HS-5 (cell line): ENCODE results near the gene ACAD9.
"Not testable (repeated sequence)": the region's sequence is repeated elsewhere in the genome, so short reads cannot be mapped to it uniquely, and the experiment has no call there.

Experiments used
- DNase-seq: peaks from one replicate; pipeline ENCODE4 v3.0.0-alpha.2; 2012; ENCODE audit warnings: low read depth

Gene ACAD9

DNA sequence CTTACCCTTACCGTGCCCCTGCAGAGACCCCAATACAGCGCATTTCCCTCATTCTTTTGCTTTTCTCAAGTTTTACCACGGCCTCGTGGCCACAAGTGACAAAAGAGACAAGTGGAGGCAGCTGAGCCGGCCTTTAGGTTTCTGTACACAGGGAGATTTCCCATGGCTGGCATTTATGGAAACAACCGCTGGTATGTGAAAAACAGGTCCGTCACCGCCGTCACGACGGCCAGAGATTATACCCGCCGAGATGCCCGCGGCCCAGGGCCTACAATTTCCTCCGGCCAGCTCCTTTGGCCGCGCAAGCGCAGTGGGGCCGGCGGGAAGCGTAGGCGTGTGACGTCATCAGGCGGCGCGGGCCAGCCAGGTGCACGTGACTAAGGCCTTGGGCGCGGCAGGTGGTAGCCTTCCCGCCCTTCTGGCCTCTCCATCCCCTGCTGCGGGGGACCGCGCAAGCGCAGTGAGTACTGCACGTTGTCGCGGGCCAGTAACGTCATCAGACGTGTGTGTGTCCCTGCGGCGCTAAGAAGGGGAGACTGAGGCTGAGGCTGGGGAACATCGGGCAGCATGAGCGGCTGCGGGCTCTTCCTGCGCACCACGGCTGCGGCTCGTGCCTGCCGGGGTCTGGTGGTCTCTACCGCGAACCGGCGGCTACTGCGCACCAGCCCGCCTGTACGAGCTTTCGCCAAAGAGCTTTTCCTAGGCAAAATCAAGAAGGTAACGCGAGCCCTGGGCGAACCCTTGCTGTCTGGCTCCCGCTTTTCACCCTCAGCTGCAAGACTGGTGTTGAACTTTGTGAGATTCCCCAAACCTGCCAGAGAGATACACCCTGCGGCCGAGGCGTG is at the start of gene ACAD9:
TSS of gene ACAD9 (plus strand) at position 496 of the 845 bp plus-strand sequence. CDS start at position 568, 72 bp downstream.
- peak; percentile 85 for DNase-seq

DNA sequence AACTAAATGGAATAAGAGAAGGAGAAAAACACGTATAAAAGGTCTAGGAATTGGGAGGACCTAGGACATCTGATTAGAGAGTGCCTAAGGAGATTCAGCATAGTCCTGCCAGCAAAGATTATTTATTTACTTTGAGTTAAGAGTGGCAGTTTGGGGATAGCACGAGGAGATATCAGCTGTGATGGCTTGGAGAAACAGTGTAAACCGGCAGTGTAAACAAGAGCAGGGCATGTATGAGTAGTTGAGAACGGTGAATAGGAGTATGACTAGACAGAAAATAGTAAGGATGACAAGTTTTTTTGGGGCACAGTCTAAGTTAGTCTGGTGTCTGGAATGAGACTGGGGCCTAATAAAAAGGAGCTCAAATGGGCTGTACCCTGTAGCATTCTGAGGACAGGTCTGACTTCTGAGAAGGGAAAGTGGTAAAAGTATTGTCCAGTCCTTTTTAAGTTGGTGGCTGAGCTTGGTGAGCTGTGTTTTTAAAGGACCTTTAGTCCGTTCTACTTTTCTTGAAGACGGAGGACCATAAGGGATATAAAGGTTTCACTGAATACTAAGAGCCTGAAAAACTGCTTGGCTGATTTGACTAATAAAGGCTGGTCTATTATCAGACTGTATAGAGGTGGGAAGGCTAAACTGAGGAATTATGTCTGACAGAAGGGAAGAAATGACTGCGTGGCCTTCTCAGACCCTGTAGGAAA is 49.3 kb upstream of the ACAD9 start:
- DNase-seq: not testable (repeated sequence)

DNA sequence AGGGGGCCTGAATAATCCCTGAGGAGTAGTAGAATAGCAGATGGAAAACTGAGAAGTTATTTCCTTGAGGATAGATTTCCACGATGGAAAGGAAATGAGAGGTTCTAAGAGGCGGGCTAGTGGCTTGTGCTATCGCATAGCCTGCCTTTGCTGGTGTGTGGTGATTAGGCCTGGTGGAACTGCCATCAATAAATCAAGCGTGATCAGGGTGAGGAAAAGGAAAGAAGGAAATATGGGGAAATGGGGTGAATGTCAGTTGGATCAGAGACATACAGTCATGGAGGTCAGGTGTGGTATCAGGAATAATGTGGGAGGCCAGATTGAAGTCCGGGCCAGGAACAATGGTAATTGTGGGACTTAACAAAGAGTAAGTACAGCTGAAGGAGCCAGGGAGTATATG is 48.7 kb upstream of the ACAD9 start:
- not testable (repeated sequence) for DNase-seq

DNA sequence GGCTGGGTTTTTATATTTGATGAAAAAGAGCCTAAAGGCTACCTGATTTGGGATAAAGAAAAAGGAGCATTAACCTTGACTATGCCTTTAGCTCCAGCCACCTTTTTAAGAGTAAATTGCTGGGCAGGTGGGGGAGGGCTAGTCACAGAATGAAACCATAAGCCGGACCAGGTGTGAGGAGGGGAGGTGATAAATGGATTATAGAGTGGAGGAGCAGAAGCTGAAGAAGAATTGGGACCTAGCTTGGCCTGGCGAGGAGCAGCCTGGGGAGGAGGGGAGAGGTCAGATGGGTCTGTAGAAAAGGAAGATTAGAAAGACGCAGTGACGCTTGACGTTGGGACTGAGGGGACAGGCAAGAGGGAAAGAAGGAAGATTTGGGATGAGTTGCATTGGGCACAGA is 46.4 kb upstream of the ACAD9 start:
- not testable (repeated sequence) for DNase-seq

DNA sequence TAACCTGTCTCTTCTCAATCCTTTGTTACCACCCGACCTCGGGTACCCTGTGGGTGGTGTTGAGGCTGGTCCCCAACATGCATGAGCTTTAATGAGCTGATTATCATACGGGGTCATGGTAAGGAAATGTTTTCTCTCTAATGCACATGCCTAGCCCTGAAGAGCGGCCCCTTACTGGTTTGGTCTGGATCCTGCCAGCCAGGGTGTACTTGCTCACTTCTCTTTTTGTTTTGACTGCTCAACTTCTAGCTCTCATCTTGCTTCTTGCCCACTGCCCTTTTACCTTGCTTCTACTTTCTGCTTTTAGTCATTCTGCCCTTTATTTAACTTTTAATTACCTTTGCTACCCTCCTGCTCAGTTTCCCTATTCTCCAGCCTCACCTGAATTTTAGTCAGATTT is 44.3 kb upstream of the ACAD9 start:
- no peak for DNase-seq

DNA sequence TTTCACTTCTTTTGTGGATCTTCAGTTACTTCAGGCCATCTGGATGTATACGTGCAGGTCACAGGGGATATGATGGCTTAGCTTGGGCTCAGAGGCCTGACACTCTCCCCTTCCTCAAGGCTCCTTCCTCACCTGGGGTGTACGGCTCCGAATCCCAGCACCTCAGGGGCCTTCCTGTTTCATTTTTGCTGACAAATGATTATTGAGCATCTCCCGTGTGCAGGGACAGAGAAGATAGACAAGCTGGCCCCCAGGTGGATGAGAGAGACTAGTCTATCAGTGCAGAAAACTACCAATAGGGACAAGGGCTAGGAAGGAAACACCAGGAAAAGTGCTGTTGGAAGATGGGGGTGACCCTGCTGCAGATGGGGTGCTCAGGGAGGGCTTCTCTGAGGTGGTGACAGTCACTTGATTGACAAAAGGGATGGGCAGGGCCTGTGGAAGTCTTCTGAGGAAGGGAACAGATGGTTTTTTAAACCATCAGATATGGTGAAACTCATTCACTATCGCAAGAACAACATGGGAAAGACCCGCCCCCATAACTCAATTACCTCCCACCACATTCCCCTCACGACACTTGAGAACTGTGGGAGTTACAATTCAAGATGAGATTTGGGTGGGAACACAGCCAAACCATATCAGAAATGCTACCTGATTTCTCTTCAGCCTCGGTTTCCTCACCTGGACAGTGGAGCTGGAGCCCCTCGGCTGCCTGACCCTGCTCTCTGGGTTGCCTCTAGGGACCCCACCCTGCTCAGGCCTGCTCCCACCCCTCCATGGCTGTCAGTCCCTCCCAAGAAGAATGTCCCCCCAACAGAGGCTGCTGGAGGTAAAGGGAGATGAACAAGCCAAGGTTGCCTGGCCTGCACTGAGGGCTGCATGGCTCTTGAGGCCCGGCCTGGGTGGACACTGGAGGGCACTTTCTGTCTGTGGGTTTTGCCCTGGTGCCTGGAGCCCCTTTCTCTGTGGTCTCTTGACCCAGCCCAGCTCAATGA is 37.2 kb upstream of the ACAD9 start:
- DNase-seq: no peak

DNA sequence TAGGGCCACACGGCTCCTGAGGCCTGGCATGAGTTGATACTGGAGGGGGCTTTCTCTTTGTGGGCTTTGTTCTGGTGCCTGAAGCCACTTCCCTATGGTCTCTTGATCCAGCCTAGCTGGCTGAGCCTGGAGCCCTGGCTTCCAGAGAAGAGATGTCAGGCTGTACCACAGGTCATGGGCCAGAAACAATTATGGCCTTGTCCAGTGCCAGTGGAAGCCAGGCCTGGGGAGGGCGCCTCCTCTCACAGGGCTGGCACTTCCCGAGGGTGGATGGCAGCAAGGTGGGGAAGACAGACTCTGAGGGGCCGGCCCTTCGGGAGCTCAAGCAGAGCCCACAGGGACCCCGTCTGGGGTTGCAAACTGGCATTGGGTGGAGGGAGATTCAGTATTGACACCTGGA is 34.9 kb upstream of the ACAD9 start:
- DNase-seq: no peak

DNA sequence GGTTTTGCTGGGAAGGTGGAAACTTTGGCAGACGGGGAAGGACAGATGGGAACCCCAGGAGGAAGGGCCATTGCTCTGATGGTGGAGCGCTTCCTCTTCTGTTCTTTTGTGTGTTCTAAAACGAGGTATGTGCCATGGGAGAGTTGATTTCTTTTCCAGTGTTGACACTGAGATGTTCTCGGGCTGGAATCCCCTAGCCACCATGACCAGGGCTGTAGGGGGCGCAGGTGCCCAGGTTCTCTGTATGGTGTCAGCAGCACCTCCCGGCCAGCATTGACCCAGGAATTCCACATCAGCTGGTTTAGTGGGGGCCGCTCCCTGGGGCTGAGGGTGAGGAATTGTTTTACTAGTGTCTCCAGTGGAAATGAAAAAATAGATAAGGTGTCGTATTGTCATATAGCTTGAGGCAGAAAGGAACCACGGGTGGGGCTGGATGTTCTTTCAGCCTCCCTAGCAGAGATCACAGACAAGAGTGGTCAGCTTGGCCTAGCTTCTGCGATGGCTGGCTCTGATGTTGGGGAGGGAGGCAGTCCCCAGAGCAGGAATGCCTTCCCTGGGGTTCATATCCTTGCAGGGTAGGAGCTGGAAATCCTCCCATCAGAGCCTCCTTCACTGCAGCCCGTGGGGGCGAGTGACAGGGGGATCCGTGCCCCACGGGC is 34.2 kb upstream of the ACAD9 start:
- no peak for DNase-seq

DNA sequence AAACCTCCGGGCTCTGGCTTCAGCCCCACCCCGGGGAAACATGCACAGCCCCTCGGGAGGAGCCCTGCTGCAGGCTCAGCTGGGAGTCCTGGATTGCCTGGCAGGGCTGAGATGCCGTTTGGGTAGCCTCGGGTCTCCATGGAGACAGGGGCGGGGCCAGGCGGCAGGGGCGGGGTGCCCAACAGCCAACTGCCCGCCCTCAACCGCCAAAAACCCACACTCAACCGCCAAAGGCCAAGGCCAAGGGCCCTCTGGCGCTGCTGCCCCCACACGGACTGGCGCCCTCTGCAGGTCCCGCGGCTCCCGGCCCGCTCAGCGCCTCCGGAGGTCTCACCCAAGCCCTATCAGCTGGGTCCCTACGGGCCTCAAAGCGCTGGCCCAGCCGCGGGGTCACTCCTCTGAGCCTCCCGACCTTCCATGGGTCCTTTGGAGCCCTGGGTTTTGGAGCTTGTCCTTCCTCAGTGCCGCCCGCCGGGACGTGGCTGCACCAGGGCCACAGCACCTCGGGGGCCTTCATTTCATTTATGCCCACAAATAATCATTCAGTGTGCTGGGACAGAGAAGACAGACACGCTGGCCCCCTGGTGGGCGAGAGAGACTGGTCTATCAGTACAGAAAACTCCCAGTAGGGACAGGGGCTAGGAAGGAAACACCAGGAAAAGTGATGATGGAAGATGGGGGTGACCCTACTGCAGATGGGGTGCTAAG is 33.5 kb upstream of the ACAD9 start:
- peak; percentile 32 for DNase-seq

DNA sequence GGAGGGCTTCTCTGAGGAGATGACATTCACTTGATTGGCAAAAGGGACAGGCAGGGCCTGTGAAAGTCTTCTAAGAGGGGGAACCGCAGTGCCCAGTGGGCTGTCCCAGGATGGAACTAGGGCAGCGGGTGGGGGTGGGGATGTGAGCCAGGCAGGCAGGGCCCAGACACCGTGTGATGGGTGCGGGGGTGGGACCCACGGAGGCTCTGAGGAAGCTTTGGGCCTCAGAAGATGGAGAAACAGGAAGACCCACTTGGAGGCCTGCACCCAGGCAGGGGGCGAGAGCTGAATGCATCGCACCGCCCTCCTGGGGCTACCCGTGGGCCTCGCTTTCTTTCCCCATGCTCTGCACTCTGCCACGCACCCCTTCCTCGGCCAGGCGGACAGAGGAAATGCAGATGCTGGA is 32.9 kb upstream of the ACAD9 start:
- DNase-seq: no peak

DNA sequence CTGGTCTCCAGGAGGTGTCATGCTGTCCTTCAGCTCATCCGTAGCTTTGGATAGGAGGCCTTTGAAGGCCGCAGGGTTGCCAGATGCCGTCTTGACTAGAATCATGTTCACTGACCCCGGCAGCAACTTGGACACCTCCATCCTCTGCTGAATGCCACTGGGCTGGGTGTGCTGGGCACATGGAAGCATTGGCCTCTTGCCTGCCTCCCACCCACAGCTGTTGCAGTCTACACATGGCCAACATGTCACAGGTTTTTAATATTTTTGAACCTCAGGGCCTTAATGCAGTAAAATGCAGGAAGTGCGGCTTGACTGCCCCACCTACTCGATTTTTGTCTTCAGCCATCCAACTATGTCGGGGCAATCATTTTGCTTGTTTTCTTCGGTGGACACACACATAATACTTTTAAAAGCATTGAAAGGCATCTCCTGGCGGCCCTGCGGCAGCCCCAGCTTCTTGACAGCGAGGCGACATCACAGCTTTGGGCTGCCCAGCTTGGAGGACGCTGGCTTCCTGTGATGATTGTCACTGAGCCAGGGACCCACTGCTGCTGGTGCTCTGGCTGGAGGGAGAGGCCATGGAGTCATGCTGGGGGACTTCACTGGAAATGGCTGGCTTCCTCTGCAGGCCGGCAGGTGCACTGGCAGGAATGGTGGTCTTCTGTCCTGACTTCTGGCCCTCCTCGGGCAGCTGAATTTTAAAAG is 31.6 kb upstream of the ACAD9 start:
- no peak for DNase-seq

DNA sequence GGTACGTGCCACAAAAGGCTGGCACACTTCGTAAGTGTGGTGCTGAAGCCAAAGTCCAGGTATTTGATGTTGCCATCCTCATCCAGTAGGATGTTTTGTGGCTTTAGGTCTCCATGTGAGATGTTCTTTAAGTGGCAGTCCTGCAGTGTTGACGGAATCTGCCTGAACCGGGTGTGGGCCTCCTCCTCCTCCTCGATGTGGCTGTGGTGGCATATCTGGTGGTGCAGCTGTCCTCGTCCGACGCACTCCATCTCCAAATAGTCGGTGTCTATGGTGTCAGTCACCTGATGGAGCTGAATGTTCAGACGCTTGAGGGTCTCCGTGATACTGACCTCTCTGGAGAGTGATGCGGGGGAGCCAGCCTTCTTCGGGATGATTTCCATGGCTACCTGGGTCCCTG is 30.5 kb upstream of the ACAD9 start:
- no peak for DNase-seq

DNA sequence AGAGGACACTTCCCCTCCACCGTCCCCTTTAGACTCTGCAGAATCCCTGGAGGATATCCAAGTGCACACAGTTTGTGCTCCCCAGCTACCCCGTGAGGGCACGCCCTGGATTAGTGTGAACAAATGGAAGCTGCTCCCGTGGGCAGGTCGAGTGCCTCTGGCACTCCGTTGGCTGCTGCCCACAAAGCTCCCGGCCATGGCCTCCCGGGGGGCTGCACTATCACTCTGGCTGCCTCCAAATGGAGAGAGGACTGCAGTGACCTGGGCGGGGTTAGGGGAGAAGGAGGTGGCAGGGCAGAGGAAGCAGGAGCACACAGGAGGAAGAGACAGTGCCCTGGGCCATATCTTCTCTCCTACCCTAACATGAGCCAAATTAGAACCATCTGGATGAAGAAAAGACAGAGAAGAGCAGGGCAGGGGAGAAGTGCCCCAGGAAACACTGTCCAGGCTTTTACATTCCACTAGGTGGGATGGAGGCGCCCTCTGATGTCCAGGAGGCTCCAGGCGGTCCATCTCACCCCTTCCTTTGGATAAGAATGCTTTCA is 29.4 kb upstream of the ACAD9 start:
- no peak for DNase-seq

DNA sequence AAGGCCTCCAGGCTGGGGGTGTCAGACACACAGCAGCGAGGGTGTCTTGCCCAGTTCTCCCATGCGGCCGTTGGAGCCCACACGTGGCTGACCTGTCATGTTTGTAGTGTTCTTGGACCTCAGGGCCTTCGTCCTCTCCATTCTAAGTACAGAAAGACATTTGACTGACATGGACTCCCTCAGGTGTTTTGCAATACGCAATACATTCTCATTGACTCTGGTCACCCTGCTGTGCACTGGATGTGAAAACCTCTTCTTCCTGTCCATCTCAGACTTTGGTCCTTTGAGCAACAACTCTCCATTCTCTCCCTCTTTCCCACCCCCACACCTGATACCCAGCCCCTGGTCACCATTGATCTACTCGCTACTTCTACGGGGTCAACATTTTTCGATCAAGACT is 28.9 kb upstream of the ACAD9 start:
- no peak for DNase-seq

DNA sequence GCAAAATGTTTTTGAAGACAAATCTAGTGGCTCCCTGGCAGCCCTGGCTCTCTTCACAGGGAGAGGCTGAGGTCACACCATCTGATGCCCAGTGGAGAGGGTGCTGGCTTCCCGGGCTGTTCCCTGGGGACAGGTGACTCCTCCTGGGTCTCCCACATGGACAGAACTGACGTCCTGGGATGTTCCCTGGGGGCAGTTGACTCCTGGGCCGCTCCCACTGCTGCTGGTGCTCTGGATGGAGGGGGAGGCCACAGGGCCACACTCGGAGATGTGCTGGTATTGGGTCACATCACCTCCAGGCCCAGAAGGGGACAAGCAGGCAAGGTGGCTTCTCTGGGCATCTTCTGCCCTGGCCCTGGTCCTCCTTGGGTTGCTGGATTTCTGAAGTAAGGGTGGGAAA is 27.8 kb upstream of the ACAD9 start:
- DNase-seq: no peak

DNA sequence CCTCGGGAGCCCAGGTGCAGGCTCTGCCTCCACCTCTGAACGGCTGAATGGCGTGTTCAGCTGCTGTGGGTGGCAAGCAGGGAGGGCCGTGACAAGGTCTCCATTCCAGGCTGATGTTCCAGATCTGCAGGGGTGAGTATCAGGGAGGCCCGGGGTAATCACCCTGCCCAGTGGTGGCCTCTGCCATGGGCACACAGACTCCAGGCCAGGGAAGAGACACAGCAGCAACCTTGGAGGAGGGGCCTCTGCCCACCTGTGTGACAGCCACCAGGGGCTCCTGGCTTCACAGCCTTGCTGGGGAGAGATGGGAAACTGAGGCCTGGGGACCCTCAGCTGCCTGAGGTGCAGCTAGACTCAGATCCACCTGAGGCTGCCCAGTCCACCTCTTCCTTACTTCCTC is 25.6 kb upstream of the ACAD9 start:
- no peak for DNase-seq

DNA sequence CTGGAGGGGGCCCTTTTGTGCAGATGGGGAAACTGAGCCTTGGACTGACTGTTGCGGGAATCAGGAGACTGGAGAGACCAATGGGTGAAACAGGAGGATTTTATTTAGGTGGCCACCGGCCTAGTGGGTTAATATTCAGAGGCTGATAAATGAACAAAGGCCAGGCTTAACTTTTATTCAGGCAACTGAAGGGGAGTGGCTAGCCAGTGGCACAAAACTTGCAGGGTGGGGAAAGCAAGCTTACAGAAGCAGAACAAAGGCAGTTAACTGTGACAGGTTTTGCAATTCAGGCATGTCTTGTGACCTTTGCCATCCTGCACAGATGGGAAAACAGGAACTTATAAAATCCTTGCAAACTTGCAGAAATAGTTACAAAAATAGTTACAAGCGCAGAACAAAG is 24.9 kb upstream of the ACAD9 start:
- DNase-seq: no peak

DNA sequence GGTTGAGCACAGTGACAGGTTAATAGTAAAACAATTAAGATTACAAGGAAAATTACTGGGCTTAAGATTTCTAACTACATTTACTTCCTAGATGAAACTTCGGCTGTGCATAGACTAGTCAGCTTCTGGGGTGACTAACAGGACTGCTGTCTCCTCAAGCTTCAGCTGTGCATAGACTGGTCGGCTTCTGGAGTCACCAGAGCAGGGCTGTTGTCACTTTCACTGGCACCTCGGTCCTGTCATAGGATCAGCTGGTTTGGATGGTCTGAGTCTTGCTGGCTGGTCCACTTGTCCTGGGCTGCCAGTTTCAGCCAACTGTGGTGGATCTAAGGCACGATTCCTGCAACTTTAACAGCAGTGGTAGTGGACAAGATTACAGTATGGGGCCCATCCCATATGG is 23.9 kb upstream of the ACAD9 start:
- no peak for DNase-seq

DNA sequence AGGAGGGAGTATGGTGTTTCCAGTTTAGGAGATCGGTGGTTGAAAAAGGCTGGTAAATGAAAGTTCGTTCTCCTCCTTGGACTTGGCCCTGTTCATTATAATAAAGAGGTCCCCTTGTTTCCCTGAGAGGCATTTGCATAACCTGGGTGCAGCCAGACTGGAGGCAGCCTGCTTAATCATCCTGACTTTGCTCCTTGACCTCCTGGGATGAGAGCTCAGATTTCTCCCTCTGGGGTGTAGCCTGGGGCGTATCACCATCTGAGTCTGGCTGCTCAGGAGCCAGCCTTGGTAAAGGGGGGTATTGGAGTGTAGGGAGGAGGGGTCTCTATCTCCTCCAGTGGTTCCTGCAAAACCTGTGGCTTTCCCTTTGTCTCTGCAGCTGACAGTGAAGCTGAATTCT is 21.3 kb upstream of the ACAD9 start:
- no peak for DNase-seq

DNA sequence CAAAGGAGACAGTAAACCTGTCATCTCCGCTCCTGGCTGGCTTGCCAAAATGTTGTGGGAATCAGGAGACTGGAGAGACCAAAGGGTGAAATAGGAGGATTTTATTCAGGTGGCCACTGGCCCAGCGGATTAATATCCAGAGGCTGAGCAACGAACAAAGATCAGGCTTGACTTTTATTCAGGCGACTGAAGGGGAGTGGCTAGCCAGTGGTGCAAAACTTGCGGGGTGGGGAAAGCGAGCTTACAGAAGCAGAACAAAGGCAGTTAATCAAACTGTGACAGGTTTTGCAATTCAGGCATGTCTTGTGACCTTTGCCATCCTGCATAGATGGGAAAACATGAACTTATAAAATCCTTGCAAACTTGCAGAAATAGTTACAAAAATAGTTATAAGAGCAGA is 19.8 kb upstream of the ACAD9 start:
- DNase-seq: no peak
